Measurements from ENCODE around the gene DAB2IP. TPM values are rescaled to one million over a fixed set of nuclear protein-coding genes. Genes with fewer than 3 reads are reported as not detected.

The DAB2IP gene
- total RNA-seq, 1 donor from 2014 or later: 54.8 TPM

- DNase-seq (no peak), ATAC-seq (no peak)
- intact Hi-C loops (cut with micrococcal nuclease): no loop called here
Observed at GRCh38 chr9:121745396-121745695, 93.9 kb downstream of the DAB2IP start.

GRCh38 chr9:121746411-121746810 is 95.0 kb downstream of the DAB2IP start:
- DNase-seq: no peak
- intact Hi-C loops (cut with micrococcal nuclease): no loop called here
- no peak for ATAC-seq

- intact Hi-C loops (cut with micrococcal nuclease): no loop called here
Observed at GRCh38 chr9:121746866-121747265, 95.4 kb downstream of the DAB2IP start.

GRCh38 chr9:121748074-121748473 is 96.6 kb downstream of the DAB2IP start:
- DNase-seq: no peak
- ATAC-seq: no peak
- intact Hi-C loops (cut with micrococcal nuclease): no loop called here

More at GRCh38 chr9:121746866-121747265, 95.4 kb downstream of the DAB2IP start:
- ATAC-seq (no peak), DNase-seq (no peak)

- DNase-seq: peak; percentile 84
- peak; percentile 68 for ATAC-seq
- intact Hi-C loops (cut with micrococcal nuclease): no loop called here
Observed at GRCh38 chr9:121748727-121749423, 97.4 kb downstream of the DAB2IP start.

GRCh38 chr9:121749614-121750013 is 98.2 kb downstream of the DAB2IP start:
- intact Hi-C loops (cut with micrococcal nuclease): no loop called here
- ATAC-seq (no peak), DNase-seq (no peak)

- intact Hi-C loops (cut with micrococcal nuclease): no loop called here
- DNase-seq (no peak), ATAC-seq (no peak)
Observed at GRCh38 chr9:121750259-121750714, 98.9 kb downstream of the DAB2IP start.

GRCh38 chr9:121750715-121751623 is 99.5 kb downstream of the DAB2IP start:
- intact Hi-C loops (cut with micrococcal nuclease): no loop called here
- DNase-seq: no peak
- no peak for ATAC-seq

GRCh38 chr9:121751686-121752445 is 100.4 kb downstream of the DAB2IP start:
- no peak for DNase-seq
- ATAC-seq: peak; percentile 7
- intact Hi-C loops (cut with micrococcal nuclease): no loop called here

- ATAC-seq (no peak), DNase-seq (no peak)
- intact Hi-C loops (cut with micrococcal nuclease): no loop called here
Observed at GRCh38 chr9:121752929-121753328, 101.5 kb downstream of the DAB2IP start.

GRCh38 chr9:121753802-121754654 is 102.6 kb downstream of the DAB2IP start:
- no peak for DNase-seq
- intact Hi-C loops (cut with micrococcal nuclease): no loop called here
- ATAC-seq: peak; percentile 12

GRCh38 chr9:121754655-121755436 is 103.4 kb downstream of the DAB2IP start:
- intact Hi-C loops (cut with micrococcal nuclease): no loop called here
- DNase-seq (no peak), ATAC-seq (no peak)

GRCh38 chr9:121755581-121755980 is 104.1 kb downstream of the DAB2IP start:
- no peak for DNase-seq
- ATAC-seq: no peak
- intact Hi-C loops (cut with micrococcal nuclease): no loop called here

- intact Hi-C loops (cut with micrococcal nuclease): no loop called here
- ATAC-seq (no peak), DNase-seq (no peak)
Observed at GRCh38 chr9:121756474-121757280, 105.2 kb downstream of the DAB2IP start.

- DNase-seq: no peak
- peak; percentile 10 for ATAC-seq
- intact Hi-C loops (cut with micrococcal nuclease): no loop called here
Observed at GRCh38 chr9:121757281-121757585, 105.8 kb downstream of the DAB2IP start.

- DNase-seq: no peak
- intact Hi-C loops (cut with micrococcal nuclease): no loop called here
Observed at GRCh38 chr9:121758693-121759092, 107.3 kb downstream of the DAB2IP start.

GRCh38 chr9:121759996-121760395 is 108.6 kb downstream of the DAB2IP start:
- intact Hi-C loops (cut with micrococcal nuclease): no loop called here
- ATAC-seq (no peak), DNase-seq (no peak)

More at GRCh38 chr9:121758693-121759092, 107.3 kb downstream of the DAB2IP start:
- ATAC-seq: no peak
